ENCODE measurements around the gene MYH11.

- TF ChIP-seq EZH2 (IDR thresholded peaks at IDR 0.05) (no peak), POLR2AphosphoS5 (IDR thresholded peaks at IDR 0.05; ENCODE audit: borderline replicate concordance, low read depth, low read length) (no peak)
Measured at GRCh38 chr16:15658149-15658548, 198.7 kb downstream of the MYH11 start.
